Stimulated activated CD4-positive, alpha-beta T cell treated with anti-CD3 and anti-CD28 coated beads, Interleukin-2, amount 100 ng/mL, for 24 hours (primary cell): ENCODE data around the gene CLSTN3.

Source experiments
- DNase-seq, 2 donors: peaks; one replicate each; pipeline ENCODE4 v3.0.0-alpha.2; 2020

CLSTN3 gene

GRCh38 chr12:7193674-7194073 lies 63.5 kb downstream of the CLSTN3 start:
- DNase-seq: no peak

DNA sequence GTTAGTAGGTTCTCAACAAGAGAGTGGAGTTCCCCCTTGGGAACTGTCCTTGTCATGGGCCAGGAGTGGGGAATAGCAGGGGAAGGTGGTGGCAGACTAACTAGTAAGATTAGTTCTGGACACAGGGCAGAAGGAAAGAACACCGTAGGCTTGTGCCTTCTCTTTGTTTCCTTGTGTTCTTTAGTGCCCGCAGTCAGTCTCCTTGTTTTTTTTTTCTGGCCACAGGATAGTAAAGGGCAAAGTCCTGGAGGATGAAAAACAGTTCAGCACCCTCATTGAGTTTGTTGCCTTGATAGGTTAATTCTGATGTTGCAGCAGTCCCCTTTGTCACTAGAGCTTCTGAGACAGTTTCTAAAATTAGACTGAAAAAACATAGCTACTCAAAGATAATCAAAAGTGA lies 67.7 kb downstream of the CLSTN3 start:
- no peak for DNase-seq

DNA sequence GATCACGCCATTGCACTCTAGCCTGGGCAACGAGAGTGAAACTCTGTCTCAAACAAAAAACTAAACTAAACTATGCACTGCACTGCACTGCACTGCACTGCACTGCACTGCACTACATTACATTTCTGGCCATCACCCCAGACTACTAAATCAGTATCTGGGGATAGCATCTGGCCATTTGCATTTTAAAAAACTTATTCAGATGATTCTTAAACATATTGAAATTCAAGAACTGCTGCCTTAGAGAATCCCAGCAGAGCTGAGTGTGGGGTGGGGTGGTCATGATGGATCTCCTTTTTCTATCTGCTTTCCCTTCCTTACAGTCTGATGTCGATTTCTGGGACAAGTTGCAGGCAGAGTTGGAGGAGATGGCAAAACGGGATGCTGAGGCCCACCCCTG lies 72.9 kb downstream of the CLSTN3 start:
- no peak for DNase-seq

GRCh38 chr12:7205091-7205490 lies 74.9 kb downstream of the CLSTN3 start:
- DNase-seq: no peak

DNA sequence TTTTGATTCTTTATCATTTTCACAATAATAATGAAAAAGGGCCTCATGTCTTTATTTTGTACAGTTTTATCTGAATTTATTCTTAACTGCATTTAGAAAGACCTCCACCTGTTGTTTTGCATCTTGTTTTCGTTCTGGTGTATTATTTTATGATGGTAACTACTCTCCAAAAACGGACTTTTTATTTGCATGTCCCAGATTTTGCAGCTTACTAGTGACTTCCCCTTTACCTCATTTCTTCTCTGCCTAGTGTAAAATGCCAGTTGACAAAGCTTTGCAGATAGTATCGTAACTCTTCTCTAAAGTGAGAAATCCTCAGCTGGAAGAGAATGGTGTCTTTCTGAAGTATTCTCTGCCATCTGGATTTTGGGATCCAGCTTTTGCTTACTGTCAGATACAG lies 76.5 kb downstream of the CLSTN3 start:
- no peak for DNase-seq

DNA sequence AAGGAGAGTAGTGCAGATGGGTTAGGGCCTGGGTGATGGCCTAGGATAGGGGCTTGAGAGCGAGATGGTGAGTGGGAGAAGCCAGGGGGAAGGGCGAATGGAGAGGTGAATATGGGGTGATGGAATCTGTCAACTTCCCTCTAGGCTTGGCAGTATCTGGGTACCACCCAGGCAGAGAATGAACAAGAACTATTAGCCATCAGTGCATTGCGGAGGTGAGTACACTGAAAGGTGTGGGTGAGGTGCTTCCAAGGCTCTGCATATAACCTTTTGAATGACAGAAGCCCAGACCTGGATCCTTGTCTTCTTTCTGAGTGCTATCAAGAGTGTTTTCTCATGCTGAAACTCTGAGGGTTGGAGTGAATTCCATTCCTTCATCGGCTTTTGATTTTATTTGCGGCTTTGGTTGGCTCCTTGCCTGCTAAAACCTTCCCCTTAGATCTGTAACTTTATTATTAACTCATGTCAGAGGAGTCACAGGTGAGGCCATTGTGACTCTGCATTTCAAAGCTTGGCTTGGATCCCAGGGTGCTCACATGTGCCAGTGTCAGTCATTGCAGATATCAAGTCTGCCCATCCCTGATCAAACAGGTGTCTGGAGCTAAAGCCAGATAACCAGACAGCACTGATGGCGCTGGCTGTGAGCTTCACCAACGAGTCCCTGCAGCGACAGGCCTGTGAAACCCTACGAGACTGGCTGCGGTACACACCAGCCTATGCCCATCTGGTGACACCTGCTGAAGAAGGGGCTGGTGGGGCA lies 77.9 kb downstream of the CLSTN3 start:
- DNase-seq: no peak
